A549 (cell line): ENCODE results near the gene NR3C1. TPM values are rescaled to one million over a fixed set of nuclear protein-coding genes. Genes with fewer than 3 reads are reported as not detected.
A peak's percentile ranks its signal among the peaks of the same experiment; 100 is the strongest.

Source experiments
- ATAC-seq, 2 experiments: fragments of 200-7000 bp in 1 of 2; fragments of >200 bp in 1 of 2; cut with Nextera tagmentation in 1 of 2; cut with Tn5 transposase in 1 of 2; 3 replicates each; pipeline versions ENCODE4 v1.8.0 to v1.9.1; 2018 to 2020; ENCODE audit warnings: mild to moderate bottlenecking in 1 of 2, moderate library complexity in 1 of 2
- CTCF ChIA-PET: fragments of 300-600 bp; sonication (Branson Sonifier 250); formaldehyde crosslinking; extraction: SDS; loops from one replicate; lab custom pipeline; 2021; ENCODE audit warnings: antibody characterized with exemption, inconsistent platforms; lab: Yijun Ruan, JAX
- POLR2A ChIA-PET: fragments of 350-600 bp; formaldehyde crosslinking; extraction: SDS; loops from one replicate; lab custom pipeline; 2021; ENCODE audit warnings: antibody characterized with exemption, inconsistent platforms; lab: Yijun Ruan, JAX
- DNase-seq, 2 experiments: peaks; one replicate each; pipeline versions ENCODE4 v3.0.0 to v3.0.0-alpha.2; 2011 to 2016; ENCODE audit warnings: low read depth in 1 of 2, low spot score in 1 of 2
- FAIRE-seq: peaks from 2 replicates; lab custom pipeline; 2011; peaks lifted over from hg19 to GRCh38; lab: Jason Lieb, UNC
- H3K27ac ChIP-seq, 2 experiments: fragments of >200 bp; sonication (Bioruptor Twin); formaldehyde crosslinking; 3 replicates each; pipeline ENCODE4 v1.5.1; 2016 to 2017
- H3K4me1 ChIP-seq: fragments of >200 bp; sonication (Bioruptor Twin); formaldehyde crosslinking; 3 replicates; pipeline ENCODE4 v1.6.1; 2016
- H3K4me2 ChIP-seq: fragments of >200 bp; sonication (Bioruptor Twin); formaldehyde crosslinking; 3 replicates; pipeline ENCODE4 v1.6.1; 2016
- H3K4me3 ChIP-seq: fragments of >200 bp; sonication (Bioruptor Twin); formaldehyde crosslinking; 3 replicates; pipeline ENCODE4 v1.5.1; 2016
- H3K9me3 ChIP-seq: fragments of >200 bp; sonication (Bioruptor Twin); formaldehyde crosslinking; 3 replicates; pipeline ENCODE4 v1.6.1; 2016
- CEBPB ChIP-seq, 2 experiments: fragments of >200 bp in 1 of 2; sonication (Bioruptor Twin) in 1 of 2; formaldehyde crosslinking in 1 of 2; IDR thresholded peaks; 2 replicates each; pipeline ENCODE4 v1.6.1; 2012 to 2016
- CHD2 ChIP-seq: fragments of 150-350 bp; IDR thresholded peaks from 2 replicates; pipeline ENCODE4 v1.6.1; 2014; ENCODE audit warnings: low read length; ENCODE audit not compliant: partially characterized antibody
- CHD4 ChIP-seq: fragments of 200-600 bp; sonication (generic); IDR thresholded peaks from 2 replicates; pipeline ENCODE4 v1.6.1; 2016; ENCODE audit warnings: antibody characterized with exemption, mild to moderate bottlenecking, borderline replicate concordance
- EHF ChIP-seq: fragments of 250-450 bp; sonication (Bioruptor Pico); IDR thresholded peaks from 2 replicates; pipeline ENCODE4 v1.5.0; 2020; ENCODE audit warnings: mild to moderate bottlenecking
- ESRRA ChIP-seq: fragments of 150-350 bp; IDR thresholded peaks from 2 replicates; pipeline ENCODE4 v1.6.1; 2014; ENCODE audit warnings: mild to moderate bottlenecking, low read length, borderline replicate concordance
- FOXS1 ChIP-seq: fragments of 250-450 bp; sonication (Bioruptor Pico); IDR thresholded peaks from 2 replicates; pipeline ENCODE4 v1.5.0; 2020; ENCODE audit warnings: mild to moderate bottlenecking, moderate library complexity
- GATA3 ChIP-seq: IDR thresholded peaks from 2 replicates; pipeline ENCODE4 v1.6.1; 2012; ENCODE audit warnings: borderline replicate concordance
- HES2 ChIP-seq: fragments of >200 bp; sonication (Bioruptor Twin); formaldehyde crosslinking; IDR thresholded peaks from 2 replicates; pipeline ENCODE4 v1.6.1; 2016
- HOXA7 ChIP-seq: fragments of 250-450 bp; sonication (Bioruptor Pico); IDR thresholded peaks from 2 replicates; pipeline ENCODE4 v1.5.0; 2020; ENCODE audit warnings: mild to moderate bottlenecking, moderate library complexity
- HOXB5 ChIP-seq: fragments of 250-450 bp; sonication (Bioruptor Pico); IDR thresholded peaks from 2 replicates; pipeline ENCODE4 v1.5.0; 2020; ENCODE audit warnings: mild to moderate bottlenecking, moderate library complexity
- JUNB ChIP-seq: fragments of >200 bp; sonication (Bioruptor Twin); formaldehyde crosslinking; IDR thresholded peaks from 2 replicates; pipeline ENCODE4 v1.6.1; 2016
- KDM1A ChIP-seq: fragments of 200-600 bp; sonication (generic); IDR thresholded peaks from 2 replicates; pipeline ENCODE4 v1.6.1; 2016; ENCODE audit warnings: low read depth, mild to moderate bottlenecking
- MAFK ChIP-seq: fragments of 450-650 bp; IDR thresholded peaks from 2 replicates; pipeline ENCODE4 v1.6.1; 2014; ENCODE audit not compliant: partially characterized antibody
- MAZ ChIP-seq: fragments of 150-350 bp; IDR thresholded peaks from 2 replicates; pipeline ENCODE4 v1.6.1; 2014; ENCODE audit warnings: antibody characterized with exemption, low read depth, low read length, borderline replicate concordance
- MYC ChIP-seq: IDR thresholded peaks from 2 replicates; pipeline ENCODE4 v1.6.1; 2012; ENCODE audit warnings: mild to moderate bottlenecking, inconsistent platforms, low read length, improper control_type of control experiment, borderline replicate concordance
- NPAS2 ChIP-seq: fragments of 250-450 bp; sonication (Bioruptor Pico); IDR thresholded peaks from 2 replicates; pipeline ENCODE4 v1.8.0; 2022; ENCODE audit warnings: mild to moderate bottlenecking, moderate library complexity, borderline replicate concordance
- POLR2AphosphoS2 ChIP-seq: conservative IDR thresholded peaks from 2 replicates; pipeline ENCODE4 v1.6.1; 2012; ENCODE audit warnings: low read length, improper control_type of control experiment, inconsistent platforms
- RAD21 ChIP-seq, 2 experiments: fragments of >200 bp in 1 of 2; sonication (Bioruptor Twin) in 1 of 2; formaldehyde crosslinking in 1 of 2; IDR thresholded peaks in 1 of 2; conservative IDR thresholded peaks in 1 of 2; 2 replicates in 1 of 2; 3 replicates in 1 of 2; pipeline ENCODE4 v1.6.1; 2012 to 2018; ENCODE audit warnings: inconsistent platforms in 1 of 2
- RARB ChIP-seq: fragments of 250-450 bp; sonication (Bioruptor Pico); IDR thresholded peaks from 2 replicates; pipeline ENCODE4 v1.8.0; 2021; ENCODE audit warnings: mild to moderate bottlenecking, moderate library complexity
- SMC3 ChIP-seq: fragments of >200 bp; sonication (Bioruptor Twin); formaldehyde crosslinking; IDR thresholded peaks from 3 replicates; pipeline ENCODE4 v1.6.1; 2018; ENCODE audit warnings: inconsistent platforms
- TP53 ChIP-seq: fragments of 250-450 bp; sonication (Bioruptor Pico); IDR thresholded peaks from 2 replicates; pipeline ENCODE4 v1.5.0; 2021; ENCODE audit warnings: mild to moderate bottlenecking, moderate library complexity
- ZFP36 ChIP-seq: fragments of 450-650 bp; IDR thresholded peaks from 2 replicates; pipeline ENCODE4 v1.6.1; 2014; ENCODE audit warnings: borderline replicate concordance; ENCODE audit not compliant: partially characterized antibody
- ZSCAN20 ChIP-seq: fragments of 250-450 bp; sonication (Bioruptor Pico); IDR thresholded peaks from 2 replicates; pipeline ENCODE4 v1.8.0; 2022; ENCODE audit warnings: mild to moderate bottlenecking, moderate library complexity
- WGBS: methylation state at CpG from one replicate; pipeline ENCODE4 v1.1.6; 2017; ENCODE audit errors: missing lambda C conversion rate; 5-methylcytosine and 5-hydroxymethylcytosine counted together
- polyA plus RNA-seq, 4 experiments: library from polyadenylated mRNA; depleted of rRNA in 3 of 4; stranded (reverse); fragments of >200 nt; fragmentation: RNase III in 1 of 4; extraction: RNeasy Plus Mini Kit Qiagen cat#74134 plus additional on column Dnase treatment in 1 of 4; gene quantifications; 2 replicates in 3 of 4; 3 replicates in 1 of 4; pipeline ENCODE4 v1.2.3, GENCODE V29; 2011 to 2017

NR3C1 gene
- polyA plus RNA-seq, 2 of the 4 experiments (the other 2 are of a cell fraction): 46.5 to 73.0 TPM

DNA sequence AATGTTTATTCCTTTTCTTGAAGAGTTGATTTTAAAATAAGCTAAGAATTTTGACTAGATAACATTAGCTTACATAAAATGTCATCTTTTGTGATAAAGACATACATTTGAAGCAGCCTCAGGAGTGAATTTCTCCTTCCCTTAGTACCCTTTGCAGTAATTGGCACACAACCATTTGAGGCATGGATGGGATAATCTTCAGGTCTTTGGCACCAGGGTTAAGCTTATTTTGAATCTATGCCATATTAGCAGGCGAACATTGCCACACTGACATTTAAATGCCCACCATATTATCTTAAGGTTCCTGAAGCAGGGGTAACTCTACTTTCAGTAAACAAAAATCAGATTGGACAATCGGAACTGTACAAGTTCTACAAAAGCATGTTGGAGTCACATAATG is 126.0 kb downstream of the NR3C1 start:
- Histone ChIP-seq H3K27ac (no peak overlapping the region), H3K4me1 (peaks cover 47% of the 10 kb centered on the region), H3K4me2 (no peak overlapping the region), H3K4me3 (no peak overlapping the region), H3K9me3 (no peaks in the 10 kb centered on the region)
- ChIA-PET CTCF (interaction anchor here (1.0 kb wide), 1 partner anchor 118 kb away, joined by 3 read pairs; no protein-coding TSS in a partner anchor), POLR2A (no interaction called here)
- ATAC-seq (no peak), DNase-seq (no peak), FAIRE-seq (peak; percentile 43)
- 91% methylated on average over 2 of the region's 2 CpGs for WGBS
- no peak for TF ChIP-seq CEBPB (IDR thresholded peaks at IDR 0.05)
- TF ChIP-seq TP53 (CRISPR knock-in tag): no peak
- TF ChIP-seq GATA3: no peak
- TF ChIP-seq HOXB5 (CRISPR knock-in tag): no peak
- no peak for TF ChIP-seq KDM1A
- TF ChIP-seq RAD21 (conservative IDR thresholded peaks at IDR 0.05 in 1 of 2, IDR thresholded peaks at IDR 0.05 in 1 of 2): no peak
- no peak for TF ChIP-seq HES2
- no peak for TF ChIP-seq JUNB
- no peak for TF ChIP-seq ZSCAN20 (CRISPR knock-in tag)
- no peak for TF ChIP-seq ESRRA
- no peak for TF ChIP-seq RARB (CRISPR knock-in tag)
- no peak for TF ChIP-seq CHD2
- no peak for TF ChIP-seq MYC

DNA sequence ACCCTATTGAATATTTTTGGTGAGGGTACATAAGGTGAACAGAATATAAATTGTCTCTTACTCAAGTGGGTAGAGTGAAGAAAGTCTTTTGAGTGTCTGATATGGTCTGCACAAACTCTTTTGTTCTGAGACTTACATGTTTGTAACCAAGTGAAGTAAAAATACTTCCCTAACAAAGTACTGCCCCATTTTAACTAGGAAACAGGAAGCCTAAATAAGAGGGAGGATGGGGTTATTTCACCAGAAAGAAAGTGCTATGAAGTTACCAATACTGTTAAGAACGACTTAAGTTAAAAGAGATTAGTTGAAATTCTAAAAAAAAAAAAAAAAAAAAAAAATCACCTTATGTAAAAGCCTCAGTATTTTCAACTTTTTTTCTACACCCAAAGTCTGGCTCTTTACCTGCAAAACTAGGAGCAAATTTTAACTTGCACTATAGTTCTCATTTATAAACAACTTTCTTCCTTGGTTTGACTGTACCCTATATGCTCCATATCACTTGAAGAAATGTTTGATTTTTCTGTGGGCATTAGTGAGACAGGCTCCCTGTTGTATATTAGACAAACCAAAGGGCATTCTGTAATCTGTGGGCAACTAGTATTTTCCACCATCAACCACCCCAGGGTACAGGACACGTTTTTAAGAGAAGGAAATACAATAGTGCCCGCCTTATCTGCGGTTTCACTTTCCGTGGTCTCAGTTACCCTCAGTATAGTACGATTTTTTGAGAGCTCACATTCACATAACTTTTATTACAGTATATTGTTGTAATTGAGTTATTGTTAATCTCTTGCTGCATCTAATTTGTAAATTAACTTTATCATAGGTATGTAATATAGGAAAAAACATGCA is 127.7 kb downstream of the NR3C1 start:
- ATAC-seq (no peak), DNase-seq (no peak), FAIRE-seq (no peak)
- TF ChIP-seq HOXA7: 0 out of 2 replicates have a peak, but pooled peaks have one; percentile 14
- TF ChIP-seq FOXS1 (CRISPR knock-in tag): no peak
- H3K27ac ChIP-seq: peak overlapping the region in 1 of 2 experiments; percentile 8; a peak in 1 of 6 replicates
- no peak overlapping the region for H3K4me3 ChIP-seq
- WGBS: 85% methylated on average over 6 of the region's 6 CpGs
- POLR2A ChIA-PET: no interaction called here
- H3K9me3 ChIP-seq: no peaks in the 10 kb centered on the region
- peaks cover 38% of the 10 kb centered on the region for H3K4me1 ChIP-seq
- CTCF ChIA-PET: no interaction called here
- H3K4me2 ChIP-seq: no peak overlapping the region

DNA sequence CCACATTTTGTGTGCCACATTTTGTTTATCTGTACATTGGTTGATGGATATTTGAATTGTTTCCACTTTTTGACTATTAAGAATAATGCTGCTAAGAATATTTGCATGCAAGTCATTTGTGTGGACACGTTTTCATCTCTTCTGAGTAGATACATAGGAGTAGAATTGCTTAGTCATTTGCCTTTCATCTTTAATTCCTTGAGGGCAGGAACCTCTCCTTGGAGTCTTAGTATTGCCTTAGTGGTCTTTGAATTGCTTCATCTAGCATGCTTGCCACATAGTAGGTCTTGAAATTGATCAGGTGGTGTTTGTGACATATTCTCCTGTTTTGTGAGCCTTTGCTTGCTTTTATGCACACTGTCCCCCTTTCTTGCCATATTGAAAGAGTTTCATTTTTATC is 128.5 kb downstream of the NR3C1 start:
- DNase-seq (peak in 1 of 2 experiments; percentile 19), FAIRE-seq (no peak), ATAC-seq (no peak)
- Histone ChIP-seq H3K9me3 (no peaks in the 10 kb centered on the region), H3K27ac (peak overlapping the region in 1 of 2 experiments; percentile 53; a peak in 3 of 6 replicates), H3K4me2 (no peak overlapping the region), H3K4me3 (no peak overlapping the region), H3K4me1 (peaks cover 30% of the 10 kb centered on the region)
- POLR2A ChIA-PET: no interaction called here
- CTCF ChIA-PET: no interaction called here
- 60% methylated on average over 1 of the region's 1 CpG for WGBS
- TF ChIP-seq MAFK: peak; percentile 29
- 0 out of 2 replicates have a peak, but pooled peaks have one; percentile 45 for TF ChIP-seq HOXA7
- TF ChIP-seq RAD21 (conservative IDR thresholded peaks at IDR 0.05 in 1 of 2, IDR thresholded peaks at IDR 0.05 in 1 of 2): no peak

DNA sequence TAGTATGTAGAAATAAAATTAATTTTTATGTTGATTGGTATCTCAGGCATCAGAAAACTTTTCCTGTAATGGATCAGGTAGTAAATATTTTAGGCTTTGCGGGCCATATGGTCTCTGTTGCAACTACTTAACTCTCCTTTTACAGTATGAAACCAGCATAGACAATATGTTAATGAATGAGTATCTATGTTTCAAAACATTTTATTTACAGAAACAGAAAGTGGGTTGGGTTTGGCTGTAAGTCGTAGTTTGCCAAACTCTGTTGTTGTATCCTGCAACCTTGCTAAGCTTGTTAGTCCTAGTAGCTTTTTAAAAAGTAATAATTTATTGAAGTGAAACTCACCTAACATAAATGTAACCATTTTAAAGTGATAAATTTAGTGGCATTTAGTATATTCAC is 132.1 kb downstream of the NR3C1 start:
- WGBS: 89% methylated on average over 2 of the region's 2 CpGs
- H3K4me1 ChIP-seq: peaks cover 13% of the 10 kb centered on the region
- ChIA-PET CTCF (interaction anchor here (0.8 to 1.5 kb wide), 4 partner anchors 9 to 237 kb away, joined by 3 to 5 read pairs (median 4); no protein-coding TSS in a partner anchor), POLR2A (interaction anchor here (0.6 kb wide), 1 partner anchor 179 kb away, joined by 4 read pairs; no protein-coding TSS in a partner anchor)
- DNase-seq (no peak), ATAC-seq (no peak), FAIRE-seq (peak; percentile 28)
- no peak overlapping the region for H3K4me2 ChIP-seq
- H3K4me3 ChIP-seq: no peak overlapping the region
- no peak for TF ChIP-seq POLR2AphosphoS2
- no peak for TF ChIP-seq EHF
- TF ChIP-seq CHD4: no peak
- TF ChIP-seq RARB (CRISPR knock-in tag): no peak
- no peak for TF ChIP-seq NPAS2 (CRISPR knock-in tag)
- TF ChIP-seq ZFP36: no peak
- no peak for TF ChIP-seq FOXS1 (CRISPR knock-in tag)
- no peak for TF ChIP-seq HOXB5 (CRISPR knock-in tag)
- TF ChIP-seq MAZ: no peak
- TF ChIP-seq SMC3: no peak
- no peak overlapping the region for H3K27ac ChIP-seq
- peaks cover 6% of the 10 kb centered on the region; the same call in 1 of the 3 replicates for H3K9me3 ChIP-seq
